ENCODE data around the gene VPS54. TPM values are rescaled to one million over a fixed set of nuclear protein-coding genes. Genes with fewer than 3 reads are reported as not detected.

VPS54 gene
- total RNA-seq, 4 donors from 2014 or later: 27.1 to 36.7 (median 27.9) TPM

DNA sequence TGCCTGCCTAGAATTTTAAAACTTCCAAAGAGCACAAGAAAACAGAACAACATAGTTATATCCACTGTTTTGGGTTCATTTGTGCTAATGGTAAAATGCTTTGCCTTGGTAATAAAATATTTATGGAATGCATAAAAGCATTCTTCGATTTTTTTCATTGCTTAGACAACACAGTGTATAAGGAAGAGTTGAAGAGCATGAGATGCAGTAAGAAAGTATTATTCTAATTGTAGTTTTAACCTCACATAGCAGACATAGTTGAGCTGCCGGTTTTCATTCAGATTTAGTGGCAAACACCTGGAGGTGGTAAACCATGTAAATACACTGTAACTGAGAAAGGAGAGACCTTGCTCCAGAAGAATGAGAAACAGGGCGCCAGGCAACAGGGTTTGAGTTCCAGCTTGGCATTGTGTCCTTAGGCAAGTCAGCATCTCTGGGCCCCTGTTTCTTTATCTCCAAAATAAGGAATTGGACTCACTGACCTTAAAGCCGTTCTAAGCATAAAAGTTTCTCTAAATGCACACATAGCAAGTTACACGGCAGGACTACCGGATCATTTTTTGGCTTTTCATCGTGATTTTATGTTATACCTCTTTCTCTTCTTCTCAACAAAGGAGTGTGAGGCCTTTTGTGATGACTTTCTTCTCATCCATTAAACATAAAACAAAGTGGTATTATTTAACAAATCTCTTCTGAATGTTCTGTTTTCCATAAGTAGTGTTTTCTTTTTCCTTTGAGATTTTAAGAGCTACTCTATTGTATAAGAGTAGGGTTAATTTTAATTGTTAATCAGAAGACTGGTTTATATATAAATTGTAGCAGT is 169.6 kb downstream of the VPS54 start:
- TF ChIP-seq, protein P1, sequence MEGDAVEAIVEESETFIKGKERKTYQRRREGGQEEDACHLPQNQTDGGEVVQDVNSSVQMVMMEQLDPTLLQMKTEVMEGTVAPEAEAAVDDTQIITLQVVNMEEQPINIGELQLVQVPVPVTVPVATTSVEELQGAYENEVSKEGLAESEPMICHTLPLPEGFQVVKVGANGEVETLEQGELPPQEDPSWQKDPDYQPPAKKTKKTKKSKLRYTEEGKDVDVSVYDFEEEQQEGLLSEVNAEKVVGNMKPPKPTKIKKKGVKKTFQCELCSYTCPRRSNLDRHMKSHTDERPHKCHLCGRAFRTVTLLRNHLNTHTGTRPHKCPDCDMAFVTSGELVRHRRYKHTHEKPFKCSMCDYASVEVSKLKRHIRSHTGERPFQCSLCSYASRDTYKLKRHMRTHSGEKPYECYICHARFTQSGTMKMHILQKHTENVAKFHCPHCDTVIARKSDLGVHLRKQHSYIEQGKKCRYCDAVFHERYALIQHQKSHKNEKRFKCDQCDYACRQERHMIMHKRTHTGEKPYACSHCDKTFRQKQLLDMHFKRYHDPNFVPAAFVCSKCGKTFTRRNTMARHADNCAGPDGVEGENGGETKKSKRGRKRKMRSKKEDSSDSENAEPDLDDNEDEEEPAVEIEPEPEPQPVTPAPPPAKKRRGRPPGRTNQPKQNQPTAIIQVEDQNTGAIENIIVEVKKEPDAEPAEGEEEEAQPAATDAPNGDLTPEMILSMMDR (IDR thresholded peaks at IDR 0.05; ENCODE audit: low read depth): no peak

DNA sequence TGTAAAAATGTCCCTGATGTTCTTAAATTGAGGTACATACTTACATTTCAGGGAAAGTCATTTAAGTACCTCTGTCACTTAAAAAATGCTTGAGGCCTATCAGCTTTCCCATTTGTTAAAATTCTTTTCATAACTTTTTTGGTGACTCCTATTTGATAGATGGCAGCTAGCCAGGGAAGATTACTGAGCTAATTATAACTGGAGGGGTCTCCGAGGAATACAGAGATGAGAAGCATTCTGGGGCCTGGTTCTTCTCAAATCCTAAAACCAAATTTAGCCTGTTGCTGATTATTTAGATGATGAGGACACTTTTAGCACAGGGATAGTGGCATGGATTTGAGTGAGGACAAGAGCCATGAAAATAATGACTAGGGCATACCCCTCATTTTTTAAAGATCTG is 172.7 kb downstream of the VPS54 start:
- TF ChIP-seq, protein P1 (IDR thresholded peaks at IDR 0.05; ENCODE audit: low read depth): no peak

DNA sequence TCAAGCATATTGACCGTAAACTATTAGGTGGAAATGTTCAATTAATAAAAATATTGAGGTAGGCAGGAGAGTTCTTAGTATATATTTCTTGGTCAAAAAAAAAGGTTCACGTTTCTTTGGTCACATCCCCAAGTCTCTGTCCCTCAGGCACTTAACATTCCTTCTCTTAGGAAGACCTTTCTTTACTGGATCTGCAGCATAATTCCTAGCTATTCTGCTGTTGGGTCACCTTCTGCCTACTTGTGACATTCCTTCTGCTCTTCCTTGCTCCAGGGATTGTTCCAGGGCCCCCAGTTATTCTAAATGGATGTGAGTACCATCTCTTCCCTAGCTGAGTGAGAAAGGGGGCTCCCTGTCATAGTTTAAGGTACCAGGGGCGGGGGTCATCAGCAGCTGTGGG is 173.4 kb downstream of the VPS54 start:
- TF ChIP-seq, protein P1 (IDR thresholded peaks at IDR 0.05; ENCODE audit: low read depth): no peak

DNA sequence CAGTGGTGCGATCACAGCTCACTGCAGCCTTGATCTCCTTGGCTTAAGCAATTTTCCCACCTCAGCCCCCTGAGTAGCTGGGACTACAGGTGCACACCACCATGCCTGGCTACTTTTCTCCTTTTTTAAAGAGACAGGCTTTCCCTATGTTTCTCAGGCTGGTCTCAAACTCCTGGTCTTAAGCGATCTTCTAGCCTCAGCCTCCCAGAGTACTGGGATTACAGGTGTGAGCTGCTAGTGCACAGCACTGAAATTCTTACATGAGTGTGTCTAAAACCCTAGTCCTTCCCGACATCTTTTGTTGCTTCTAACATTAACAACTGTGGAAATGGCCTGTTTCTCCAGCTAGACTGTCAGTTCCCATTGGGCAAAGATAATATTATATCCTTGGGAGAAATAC is 174.6 kb downstream of the VPS54 start:
- TF ChIP-seq, protein P1 (IDR thresholded peaks at IDR 0.05; ENCODE audit: low read depth): no peak

DNA sequence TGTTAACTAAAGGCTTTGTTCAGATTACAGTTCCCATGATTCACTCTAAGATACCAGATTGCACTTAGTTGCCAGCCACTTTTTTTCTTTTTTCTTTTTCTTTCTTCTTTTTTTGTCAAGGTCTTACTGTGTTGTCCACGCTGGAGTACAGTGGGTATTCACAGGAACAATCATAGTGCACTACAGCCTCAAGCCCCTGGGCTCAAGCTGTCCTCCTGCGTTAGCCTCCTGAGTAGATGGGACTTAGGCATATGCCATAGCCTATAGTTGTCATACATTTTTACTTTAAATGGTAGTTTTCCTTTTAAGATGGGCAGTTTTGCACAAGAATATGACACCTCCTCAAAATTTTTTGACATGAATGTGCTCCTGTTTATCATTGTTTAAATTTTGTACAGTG is 175.4 kb downstream of the VPS54 start:
- TF ChIP-seq, protein P1 (IDR thresholded peaks at IDR 0.05; ENCODE audit: low read depth): no peak

DNA sequence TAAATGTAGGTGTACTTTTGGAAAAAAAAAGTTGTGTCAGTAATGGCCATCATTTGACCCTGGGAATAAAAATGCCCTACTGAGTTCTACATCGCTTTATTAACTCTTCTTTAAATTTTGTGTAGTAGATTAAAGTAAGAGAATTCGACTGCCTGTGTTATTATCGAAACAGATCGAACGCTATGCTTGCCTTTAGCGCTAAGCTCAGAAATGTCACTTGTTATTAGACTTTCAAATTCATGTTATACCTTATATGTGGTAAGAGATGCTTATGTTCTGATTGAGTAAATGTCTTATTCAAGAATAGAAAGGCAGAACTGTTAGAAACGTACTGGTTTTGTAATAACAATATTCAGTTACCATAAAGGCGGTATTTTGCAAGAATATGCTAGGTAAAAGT is 176.1 kb downstream of the VPS54 start:
- TF ChIP-seq, protein P1 (IDR thresholded peaks at IDR 0.05; ENCODE audit: low read depth): no peak

DNA sequence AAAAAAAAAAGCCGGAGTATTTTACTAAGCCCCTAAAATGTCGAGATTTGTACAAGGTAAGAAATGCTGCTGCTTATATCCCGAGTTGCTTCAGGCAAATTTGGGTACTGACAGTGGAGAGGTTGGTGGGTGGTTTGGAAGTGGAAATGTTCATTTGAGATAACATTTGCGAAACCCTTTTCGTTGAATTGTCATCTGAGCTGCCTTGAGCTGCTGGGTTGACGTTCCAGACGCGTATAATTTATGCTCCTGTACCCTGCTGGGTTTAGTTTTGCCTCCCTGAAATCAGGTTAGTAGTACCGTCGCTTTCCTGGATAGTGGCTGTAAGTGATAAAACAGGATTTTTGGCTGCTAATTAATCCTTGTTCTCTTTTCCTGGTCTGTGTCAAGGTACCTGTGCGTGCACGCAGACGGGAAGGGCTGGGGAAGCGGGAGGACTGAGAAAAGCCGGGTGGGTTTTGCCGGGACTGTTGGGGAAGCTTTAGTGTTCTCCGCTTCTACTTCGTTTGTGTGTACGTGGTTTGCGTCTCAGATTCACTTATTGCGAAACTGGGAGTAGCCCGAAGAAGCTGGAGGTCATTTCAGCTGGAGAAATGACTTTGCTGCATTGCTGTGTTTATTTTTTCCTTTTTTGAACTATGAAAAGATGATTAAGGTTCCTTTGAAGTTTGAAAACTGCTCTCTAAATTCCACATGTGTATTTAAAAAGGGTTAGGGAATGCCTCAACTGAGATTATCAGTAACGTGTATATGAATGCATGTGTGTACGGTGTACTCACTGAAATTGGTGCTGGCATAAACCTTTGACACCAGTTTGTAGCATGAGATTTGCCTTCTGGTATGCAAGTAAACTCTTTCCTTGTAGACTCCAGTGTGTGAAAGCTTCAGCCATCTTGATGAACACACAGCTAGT is 176.8 kb downstream of the VPS54 start:
- TF ChIP-seq, protein P1 (IDR thresholded peaks at IDR 0.05; ENCODE audit: low read depth): no peak
